ENCODE data around the gene MCM9.

The MCM9 gene

DNA sequence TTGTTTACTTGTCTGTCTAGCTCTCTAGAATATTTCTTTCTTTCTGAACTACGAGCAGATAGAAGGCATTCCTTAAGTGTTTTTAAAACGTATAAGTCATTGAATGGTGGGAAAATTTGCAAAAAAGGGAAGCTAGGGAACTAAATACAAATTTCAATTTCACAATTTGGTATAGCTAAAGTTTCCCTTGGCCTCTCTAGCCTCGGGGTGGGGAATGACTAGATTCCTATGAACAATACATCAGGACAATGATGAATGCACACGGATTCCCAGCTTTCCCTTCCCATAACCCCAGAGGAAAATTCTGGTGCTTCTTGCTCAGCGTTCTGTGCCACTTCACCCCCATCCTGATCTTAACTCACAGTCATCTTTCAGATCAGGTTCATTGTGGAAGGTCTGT, 154.3 kb downstream of the MCM9 start:
- peak overlapping the region; percentile 85; the same call in 1 of the 2 replicates for H3K27ac ChIP-seq
- TF ChIP-seq CTCF (conservative IDR thresholded peaks at IDR 0.05), result no peak

DNA sequence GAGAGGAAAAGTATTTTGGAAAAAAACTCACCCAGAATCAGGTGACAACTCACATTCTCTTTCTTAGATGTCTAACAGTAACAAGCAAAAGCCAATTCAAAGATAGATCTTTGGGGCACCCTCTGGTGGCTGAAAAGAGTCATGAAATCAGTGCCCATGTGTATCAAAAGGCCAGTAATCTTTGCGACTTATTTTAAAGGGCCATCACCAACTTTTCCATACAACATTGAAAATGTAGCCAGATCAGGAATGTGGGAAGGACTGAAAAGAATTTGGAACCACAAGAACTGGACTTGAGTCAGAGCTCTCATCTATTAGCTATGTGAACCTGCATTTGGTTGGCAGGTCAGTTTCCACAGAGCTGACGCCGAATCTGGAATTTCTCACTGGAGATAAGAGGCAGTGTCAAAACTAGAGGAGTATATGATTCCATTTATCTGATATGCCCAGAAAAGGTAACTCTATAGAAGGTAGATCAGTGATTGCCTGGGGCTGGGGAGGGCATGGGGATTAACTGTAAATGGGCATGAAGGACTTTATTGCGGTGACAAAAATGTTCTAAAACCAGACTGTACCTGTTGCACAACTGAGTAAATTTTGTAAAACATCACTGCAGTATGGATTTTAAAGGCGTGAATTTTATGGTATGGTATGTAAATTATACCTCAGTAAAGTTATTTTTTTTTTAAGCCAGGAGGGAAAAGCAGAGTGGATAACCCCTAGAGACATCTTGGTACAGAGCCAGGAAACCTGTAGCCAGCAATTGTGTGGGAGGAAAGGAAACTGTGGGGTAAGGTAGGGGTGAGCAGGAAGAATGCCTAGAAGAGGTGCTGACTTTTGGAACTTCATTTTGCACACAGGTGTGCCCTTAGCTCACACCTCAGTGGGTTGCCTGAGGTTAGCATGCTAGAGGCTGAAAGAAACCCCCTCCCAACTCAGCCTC, 158.1 kb downstream of the MCM9 start:
- no peak overlapping the region for H3K27ac ChIP-seq
- peak; percentile 87 for TF ChIP-seq CTCF (conservative IDR thresholded peaks at IDR 0.05)

- H3K27ac ChIP-seq, result no peak overlapping the region
- no peak for TF ChIP-seq CTCF (conservative IDR thresholded peaks at IDR 0.05)
Observed at GRCh38 chr6:118775381-118775780, 159.6 kb downstream of the MCM9 start.

DNA sequence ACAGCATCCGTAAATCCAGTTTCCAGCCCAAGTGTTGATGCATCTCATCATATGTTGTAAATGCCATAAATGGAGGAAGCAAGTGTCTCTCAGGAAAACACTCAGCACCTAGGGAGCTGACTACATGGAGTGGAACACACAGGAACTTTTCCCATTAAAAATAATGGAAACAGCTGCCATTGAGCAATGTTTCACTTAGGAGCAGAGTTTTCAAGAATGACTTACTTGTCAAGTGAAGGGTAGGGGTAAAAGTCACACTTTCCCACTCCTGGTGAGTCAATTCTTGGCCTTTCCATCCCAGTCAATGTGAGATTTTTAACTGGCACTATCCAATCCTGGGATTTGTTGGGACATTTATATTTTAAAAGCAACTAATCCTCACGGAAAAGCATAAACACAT, 160.4 kb downstream of the MCM9 start:
- TF ChIP-seq CTCF (conservative IDR thresholded peaks at IDR 0.05), result no peak

GRCh38 chr6:118772886-118773285, 162.1 kb downstream of the MCM9 start:
- no peak overlapping the region for H3K27ac ChIP-seq
- TF ChIP-seq CTCF (conservative IDR thresholded peaks at IDR 0.05), result no peak

More for the DNA sequence above, 160.4 kb downstream of the MCM9 start:
- H3K27ac ChIP-seq, result no peak overlapping the region

GRCh38 chr6:118771253-118771652, 163.7 kb downstream of the MCM9 start:
- H3K27ac ChIP-seq, result no peak overlapping the region
- no peak for TF ChIP-seq CTCF (conservative IDR thresholded peaks at IDR 0.05)

DNA sequence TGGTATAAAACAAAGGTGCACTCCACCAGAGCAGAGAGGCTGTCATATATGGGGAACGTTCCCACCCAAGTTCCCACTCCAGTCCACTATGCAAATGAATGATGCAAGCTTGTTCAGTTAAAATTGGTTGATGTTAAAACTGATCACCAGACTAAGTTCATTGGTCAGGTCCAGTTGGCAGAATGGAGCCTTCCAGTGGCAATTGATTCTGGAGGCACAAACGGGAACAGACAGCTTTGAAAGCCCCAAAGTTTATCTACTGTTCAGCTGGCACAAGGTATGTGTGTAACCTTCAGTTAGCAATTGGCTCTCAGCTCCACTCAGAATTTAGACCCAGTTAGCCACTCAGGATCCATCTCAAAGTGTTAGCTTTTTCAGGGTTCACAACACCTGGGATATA, 164.1 kb downstream of the MCM9 start:
- TF ChIP-seq CTCF (conservative IDR thresholded peaks at IDR 0.05), result no peak

More for the DNA sequence above, 164.1 kb downstream of the MCM9 start:
- H3K27ac ChIP-seq, result no peak overlapping the region

All from VCaP (cell line).